SU-DHL-6 (cell line): Measurements from ENCODE around the gene KNDC1.

ENCODE experiments used
- H2AFZ ChIP-seq: fragments of 200-600 bp; sonication (generic); 2 replicates; pipeline ENCODE4 v1.6.1; 2014; ENCODE audit warnings: low read depth, mild to moderate bottlenecking, moderate library complexity, mixed read lengths, antibody characterized with exemption, low read length; ENCODE audit not compliant: severe bottlenecking
- H3F3A ChIP-seq: fragments of 200-600 bp; shearing (Covaris generic); 2 replicates; pipeline ENCODE4 v1.6.0; 2016; ENCODE audit warnings: antibody characterized with exemption, mild to moderate bottlenecking; ENCODE audit not compliant: insufficient read depth
- H3K27ac ChIP-seq: fragments of 200-600 bp; sonication (generic); 2 replicates; pipeline ENCODE4 v1.5.1; 2016; ENCODE audit warnings: low read depth, mild to moderate bottlenecking, low read length, moderate library complexity, mixed read lengths
- H3K27me3 ChIP-seq: fragments of 200-600 bp; sonication (generic), shearing (Covaris generic); 2 replicates; pipeline ENCODE4 v1.6.0; 2014; ENCODE audit warnings: mild to moderate bottlenecking, low read length
- H3K36me3 ChIP-seq: fragments of 200-600 bp; sonication (generic); 2 replicates; pipeline ENCODE4 v1.6.1; 2014; ENCODE audit warnings: mild to moderate bottlenecking, low read length, mixed read lengths
- H3K4me2 ChIP-seq: fragments of 300-600, 200-600 bp; shearing (Covaris generic), sonication (generic); 2 replicates; pipeline ENCODE4 v1.6.0; 2014; ENCODE audit warnings: low read length, low read depth, mild to moderate bottlenecking; ENCODE audit not compliant: poor library complexity, severe bottlenecking
- H3K4me3 ChIP-seq: fragments of 200-600 bp; sonication (generic); 2 replicates; pipeline ENCODE4 v1.5.1; 2014; ENCODE audit warnings: antibody characterized with exemption, low read length, mild to moderate bottlenecking, mixed read lengths; ENCODE audit not compliant: insufficient read depth, poor library complexity, severe bottlenecking
- H3K79me2 ChIP-seq: fragments of 200-600 bp; sonication (generic); 2 replicates; pipeline ENCODE4 v1.6.1; 2014; ENCODE audit warnings: mild to moderate bottlenecking, low read length, moderate library complexity; ENCODE audit not compliant: insufficient read depth
- H3K9ac ChIP-seq: fragments of 200-600 bp; sonication (generic); 2 replicates; pipeline ENCODE4 v1.7.0; 2014; ENCODE audit warnings: mild to moderate bottlenecking, low read length
- H3K9me2 ChIP-seq: fragments of 200-600 bp; sonication (generic); replicated peaks from 2 replicates; pipeline ENCODE4 v1.6.1; 2014; ENCODE audit warnings: low read length; ENCODE audit not compliant: insufficient read depth
- H3K9me3 ChIP-seq: fragments of 200-600 bp; sonication (generic); 2 replicates; pipeline ENCODE4 v1.6.1; 2014; ENCODE audit warnings: low read length, mixed read lengths; ENCODE audit not compliant: insufficient read depth
- H4K20me1 ChIP-seq: fragments of 200-600 bp; sonication (generic); 2 replicates; pipeline ENCODE4 v1.6.1; 2014; ENCODE audit warnings: low read depth, mild to moderate bottlenecking, antibody characterized with exemption, low read length, moderate library complexity, mixed read lengths
- EZH2phosphoT487 ChIP-seq: fragments of 200-600 bp; sonication (generic), shearing (Covaris generic); conservative IDR thresholded peaks from 2 replicates; pipeline ENCODE4 v1.6.1; 2018; ENCODE audit warnings: mild to moderate bottlenecking, antibody characterized with exemption, low read length, moderate library complexity, mixed read lengths
- TF ChIP-seq, protein P1 (sequence below): fragments of 200-600 bp; sonication (generic); IDR thresholded peaks from one replicate; pipeline ENCODE4 v1.5.1; 2017; ENCODE audit warnings: antibody characterized with exemption, mild to moderate bottlenecking, low read length, moderate library complexity; ENCODE audit not compliant: insufficient read depth, poor library complexity, severe bottlenecking

KNDC1 gene

DNA sequence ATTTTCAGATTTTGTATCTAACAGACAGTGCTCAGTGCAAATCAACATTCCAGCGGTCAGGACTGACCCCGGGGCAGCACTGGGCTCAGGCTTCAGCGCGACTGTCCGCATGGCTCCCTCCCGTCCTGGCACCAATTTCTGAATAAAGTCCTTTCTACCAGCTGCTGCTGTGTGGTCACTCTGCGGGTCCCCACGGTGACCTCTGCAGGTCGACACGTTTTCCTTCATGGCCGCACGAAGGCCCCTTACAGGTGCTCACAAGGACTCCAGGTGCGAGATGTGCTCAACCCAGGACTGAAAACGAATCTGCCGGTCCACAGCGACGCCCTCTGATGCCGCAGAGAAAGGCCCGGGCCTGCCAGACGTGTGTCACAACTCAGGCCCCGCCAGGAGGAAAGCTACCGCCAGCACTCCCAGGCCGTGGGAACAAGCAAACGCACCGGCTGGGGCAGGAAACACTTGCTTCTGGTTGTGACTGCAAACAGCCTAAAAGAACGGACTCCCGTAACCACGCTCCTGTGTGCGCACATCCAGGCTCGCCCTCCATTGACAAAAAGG is 66.3 kb downstream of the KNDC1 start:
- no peaks in the 10 kb centered on the region for H4K20me1 ChIP-seq
- H3F3A ChIP-seq = no peaks in the 10 kb centered on the region
- H3K9ac ChIP-seq = no peak overlapping the region
- H3K36me3 ChIP-seq = no peaks in the 10 kb centered on the region
- H3K79me2 ChIP-seq = no peaks in the 10 kb centered on the region
- H3K4me3 ChIP-seq = no peak overlapping the region
- H3K27me3 ChIP-seq = no peaks in the 10 kb centered on the region
- H3K4me2 ChIP-seq = no peak overlapping the region
- no peak overlapping the region for H3K27ac ChIP-seq
- H3K9me3 ChIP-seq = no peaks in the 10 kb centered on the region
- no peaks in the 10 kb centered on the region for H3K9me2 ChIP-seq
- no peak for TF ChIP-seq EZH2phosphoT487
- TF ChIP-seq, protein P1, sequence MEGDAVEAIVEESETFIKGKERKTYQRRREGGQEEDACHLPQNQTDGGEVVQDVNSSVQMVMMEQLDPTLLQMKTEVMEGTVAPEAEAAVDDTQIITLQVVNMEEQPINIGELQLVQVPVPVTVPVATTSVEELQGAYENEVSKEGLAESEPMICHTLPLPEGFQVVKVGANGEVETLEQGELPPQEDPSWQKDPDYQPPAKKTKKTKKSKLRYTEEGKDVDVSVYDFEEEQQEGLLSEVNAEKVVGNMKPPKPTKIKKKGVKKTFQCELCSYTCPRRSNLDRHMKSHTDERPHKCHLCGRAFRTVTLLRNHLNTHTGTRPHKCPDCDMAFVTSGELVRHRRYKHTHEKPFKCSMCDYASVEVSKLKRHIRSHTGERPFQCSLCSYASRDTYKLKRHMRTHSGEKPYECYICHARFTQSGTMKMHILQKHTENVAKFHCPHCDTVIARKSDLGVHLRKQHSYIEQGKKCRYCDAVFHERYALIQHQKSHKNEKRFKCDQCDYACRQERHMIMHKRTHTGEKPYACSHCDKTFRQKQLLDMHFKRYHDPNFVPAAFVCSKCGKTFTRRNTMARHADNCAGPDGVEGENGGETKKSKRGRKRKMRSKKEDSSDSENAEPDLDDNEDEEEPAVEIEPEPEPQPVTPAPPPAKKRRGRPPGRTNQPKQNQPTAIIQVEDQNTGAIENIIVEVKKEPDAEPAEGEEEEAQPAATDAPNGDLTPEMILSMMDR = no peak
- no peak overlapping the region for H2AFZ ChIP-seq

DNA sequence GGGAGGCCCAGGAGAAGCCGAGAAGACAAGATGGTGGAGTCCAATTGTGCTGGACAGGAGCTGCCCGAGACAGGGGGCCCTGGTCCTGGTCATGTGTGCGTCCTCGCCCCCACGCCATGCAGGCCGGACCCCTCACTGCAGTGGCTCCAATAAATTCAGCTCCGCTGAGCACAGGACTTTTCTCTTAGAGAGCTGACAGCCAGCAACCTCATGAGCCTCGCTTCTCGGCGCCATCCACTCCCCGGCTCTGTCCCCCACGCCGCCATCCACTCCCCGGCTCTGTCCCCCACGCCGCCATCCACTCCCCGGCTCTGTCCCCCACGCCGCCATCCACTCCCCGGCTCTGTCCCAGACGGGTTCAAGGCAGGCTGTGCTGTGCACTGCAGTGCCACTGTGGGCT is 67.2 kb downstream of the KNDC1 start:
- no peak overlapping the region for H3K4me2 ChIP-seq
- no peaks in the 10 kb centered on the region for H3K36me3 ChIP-seq
- no peaks in the 10 kb centered on the region for H4K20me1 ChIP-seq
- H3K9me2 ChIP-seq = no peaks in the 10 kb centered on the region
- no peak overlapping the region for H2AFZ ChIP-seq
- no peak overlapping the region for H3K4me3 ChIP-seq
- no peaks in the 10 kb centered on the region for H3F3A ChIP-seq
- H3K9ac ChIP-seq = no peak overlapping the region
- no peak overlapping the region for H3K27ac ChIP-seq
- H3K27me3 ChIP-seq = no peaks in the 10 kb centered on the region
- H3K9me3 ChIP-seq = no peaks in the 10 kb centered on the region
- TF ChIP-seq, protein P1 = no peak
- TF ChIP-seq EZH2phosphoT487 = no peak
- H3K79me2 ChIP-seq = no peaks in the 10 kb centered on the region

DNA sequence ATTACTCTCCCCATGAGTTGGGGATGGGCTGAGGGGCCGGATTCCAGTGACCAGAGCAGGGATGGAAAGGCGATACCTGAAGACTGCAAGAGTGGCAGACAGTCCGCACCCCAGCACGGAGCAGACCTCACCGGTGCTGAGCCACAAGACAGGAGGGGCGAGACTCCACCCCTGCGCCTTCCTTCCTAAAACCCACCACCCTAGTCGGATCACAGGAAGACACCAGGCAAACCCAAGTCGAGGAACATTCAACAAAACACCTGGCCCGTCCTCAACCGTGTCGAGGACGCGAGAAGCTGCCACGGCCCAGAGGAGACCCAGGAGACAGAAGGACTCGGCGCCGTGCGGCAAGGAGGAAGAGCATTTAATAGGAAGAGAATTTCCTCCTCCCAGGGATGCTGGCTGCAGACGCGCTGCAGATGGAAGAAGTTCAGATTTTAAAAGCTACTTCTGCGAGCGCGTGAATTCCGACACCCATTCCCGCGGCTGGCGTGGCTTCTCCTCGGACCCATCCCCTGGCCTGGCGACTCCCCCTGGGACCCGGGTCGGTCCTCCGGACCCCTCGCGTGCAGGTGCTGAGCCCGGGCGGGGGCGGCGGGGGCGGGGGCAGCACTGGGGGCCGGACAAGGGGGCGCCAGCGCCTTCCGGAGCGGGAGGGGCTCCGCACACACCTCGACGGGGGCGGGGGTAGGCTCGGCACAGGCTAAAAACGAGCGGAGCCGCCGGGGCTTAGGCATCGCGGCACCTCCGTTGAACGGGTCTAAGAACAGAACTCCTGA is 69.4 kb downstream of the KNDC1 start:
- no peaks in the 10 kb centered on the region for H3K27me3 ChIP-seq
- H3K4me2 ChIP-seq = no peak overlapping the region
- H3K36me3 ChIP-seq = no peaks in the 10 kb centered on the region
- H2AFZ ChIP-seq = no peak overlapping the region
- H3K9me3 ChIP-seq = no peaks in the 10 kb centered on the region
- H4K20me1 ChIP-seq = no peaks in the 10 kb centered on the region
- H3F3A ChIP-seq = no peaks in the 10 kb centered on the region
- no peak overlapping the region for H3K27ac ChIP-seq
- H3K79me2 ChIP-seq = no peaks in the 10 kb centered on the region
- H3K9ac ChIP-seq = no peak overlapping the region
- TF ChIP-seq, protein P1 = no peak
- no peak for TF ChIP-seq EZH2phosphoT487
- H3K9me2 ChIP-seq = no peaks in the 10 kb centered on the region
- H3K4me3 ChIP-seq = no peak overlapping the region
